GM03348 (cell line): ENCODE measurements around the gene GPX4.

ENCODE experiments used
- DNase-seq: peaks from one replicate; pipeline ENCODE4 v3.0.0; 2012; ENCODE audit warnings: low spot score

Gene GPX4

GRCh38 chr19:1084024-1084868 is 19.5 kb upstream of the GPX4 start:
- DNase-seq = no peak

- DNase-seq = no peak
Measured at GRCh38 chr19:1085053-1085658, 18.6 kb upstream of the GPX4 start.

GRCh38 chr19:1085676-1086442 is 17.9 kb upstream of the GPX4 start:
- DNase-seq = no peak

- DNase-seq = no peak
Measured at GRCh38 chr19:1086613-1087012, 17.2 kb upstream of the GPX4 start.

DNA sequence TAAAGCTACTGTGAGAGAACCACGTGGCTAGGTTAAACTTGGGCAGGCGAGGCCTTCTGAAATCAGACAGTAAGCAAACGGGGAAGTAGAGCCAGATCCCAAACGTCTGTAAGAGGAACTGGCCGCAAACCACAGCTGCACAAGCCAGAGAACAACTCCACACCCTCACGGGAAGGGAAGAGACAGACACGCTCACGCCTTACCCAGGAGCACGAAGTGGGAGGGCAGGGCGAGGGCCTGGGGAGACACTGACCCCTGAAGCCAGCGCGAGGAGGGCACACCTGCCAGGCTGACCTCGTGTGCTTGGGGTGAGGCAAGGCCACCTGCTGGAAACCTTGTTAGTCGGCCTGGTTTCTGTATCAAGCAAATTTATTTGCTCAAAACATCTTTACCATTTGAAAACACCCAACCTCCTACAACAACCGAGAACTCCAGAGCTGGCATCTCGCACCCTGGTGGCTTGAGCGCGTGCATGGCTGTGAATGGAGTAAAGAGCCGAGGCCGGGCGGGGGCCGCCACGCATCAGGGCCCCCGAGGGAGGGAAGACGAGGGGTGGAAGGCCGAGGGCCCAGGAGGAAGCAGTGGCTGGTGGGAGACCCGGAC is 15.9 kb upstream of the GPX4 start:
- no peak for DNase-seq

- no peak for DNase-seq
Measured at GRCh38 chr19:1088416-1089010, 15.3 kb upstream of the GPX4 start.

DNA sequence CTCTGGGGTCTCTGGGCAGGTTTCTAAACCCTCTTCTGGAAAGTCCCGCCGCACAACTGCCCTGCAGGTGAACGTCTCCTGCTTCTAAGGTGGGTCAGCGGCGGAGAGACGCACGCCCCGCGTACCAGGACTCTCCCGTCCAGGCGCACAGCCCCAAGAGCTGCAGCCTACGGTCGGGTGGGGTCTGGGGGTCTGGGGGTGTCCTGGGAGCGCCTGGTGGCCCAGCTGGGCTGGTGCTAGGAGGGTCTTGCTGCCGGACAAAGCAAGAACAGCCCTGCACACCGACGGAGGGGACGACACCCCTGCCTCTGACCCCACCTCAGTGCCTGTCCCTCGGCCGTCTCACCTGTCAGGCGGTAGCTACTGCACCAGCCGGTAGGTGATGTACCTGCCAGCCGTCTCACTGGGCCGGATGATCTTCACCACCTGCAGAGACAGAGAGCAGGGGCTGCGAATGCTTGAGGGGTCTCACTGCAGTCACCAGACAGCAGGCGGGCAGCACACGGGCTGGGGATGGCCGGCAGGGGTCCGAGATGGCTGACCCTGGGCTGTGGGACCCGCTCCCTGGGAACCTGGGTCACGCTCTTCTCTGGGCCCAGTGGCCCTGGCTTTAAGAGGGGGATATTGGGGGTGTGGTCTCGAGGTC is 14.5 kb upstream of the GPX4 start:
- DNase-seq = no peak

GRCh38 chr19:1089891-1090290 is 13.9 kb upstream of the GPX4 start:
- no peak for DNase-seq

DNA sequence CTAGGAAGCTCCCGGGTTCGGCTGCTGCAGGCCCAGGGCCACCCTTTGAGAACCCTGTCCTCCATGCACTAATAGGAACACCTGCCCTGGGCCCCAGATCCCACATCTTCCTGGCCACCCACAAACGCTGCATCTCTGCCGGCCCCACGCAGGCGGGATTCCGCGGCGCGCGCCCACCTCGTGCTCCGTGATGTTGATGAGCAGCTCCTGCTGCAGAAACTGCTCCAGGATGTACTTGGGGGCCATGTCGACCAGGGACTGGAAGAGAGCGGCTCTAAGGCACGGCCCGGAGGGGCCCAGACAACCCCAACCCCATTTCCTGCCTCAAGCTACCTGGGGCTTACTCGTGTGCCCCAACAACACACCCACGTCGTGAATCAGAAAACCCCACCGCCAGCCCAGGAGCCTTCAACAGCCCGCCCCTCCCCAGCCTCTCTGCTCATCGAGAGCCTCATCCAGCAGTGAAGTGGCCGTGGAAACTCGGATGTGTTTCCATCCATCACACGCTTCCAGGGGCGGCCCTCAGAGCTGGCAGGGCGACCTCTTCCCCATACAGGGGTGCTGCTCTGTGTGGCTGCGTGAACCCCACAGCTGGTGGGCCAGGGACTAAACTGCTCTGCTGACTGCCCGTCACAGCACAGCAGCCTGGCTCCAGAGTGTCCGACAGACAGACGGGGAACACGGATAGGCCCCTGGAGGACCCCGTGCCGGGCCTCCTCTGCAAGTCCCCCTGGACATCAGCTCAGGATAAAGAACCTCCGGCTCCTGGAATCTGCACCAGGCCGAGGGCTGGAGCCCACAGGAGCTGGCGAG is 12.9 kb upstream of the GPX4 start:
- DNase-seq = no peak

DNA sequence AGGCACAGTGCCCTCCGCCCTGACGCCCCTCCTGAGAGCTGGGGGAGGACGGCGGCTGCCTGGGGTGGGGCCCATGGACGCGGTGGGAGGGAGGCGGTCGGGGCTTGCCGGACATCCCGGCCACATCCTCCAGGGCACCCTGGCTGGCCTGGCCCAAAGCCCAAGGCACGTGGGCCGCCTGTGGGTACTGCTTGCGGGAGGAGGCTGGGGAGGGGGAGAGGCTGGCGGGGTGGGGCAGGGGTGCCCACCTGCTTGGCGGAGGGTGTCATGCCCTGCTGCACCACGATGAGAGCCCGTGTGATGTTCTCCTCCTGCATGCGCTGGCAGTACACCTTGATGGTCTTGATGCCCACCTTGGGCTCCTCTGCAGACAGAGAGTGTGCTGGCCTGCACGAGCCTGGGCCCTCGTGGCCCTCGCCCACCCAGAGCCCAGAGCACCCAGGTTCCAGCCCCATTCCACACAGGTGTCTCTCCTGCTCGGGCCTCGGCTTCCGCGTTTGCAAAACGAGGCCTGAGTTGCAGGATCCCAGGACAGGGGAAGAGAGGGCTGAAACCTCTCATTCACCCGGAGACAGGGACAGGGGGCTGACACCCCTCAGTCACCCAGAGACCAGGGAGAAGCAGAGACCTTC is 12.1 kb upstream of the GPX4 start:
- no peak for DNase-seq

GRCh38 chr19:1093330-1093729 is 10.5 kb upstream of the GPX4 start:
- DNase-seq = no peak

GRCh38 chr19:1093811-1094553 is 9.8 kb upstream of the GPX4 start:
- DNase-seq = no peak

DNA sequence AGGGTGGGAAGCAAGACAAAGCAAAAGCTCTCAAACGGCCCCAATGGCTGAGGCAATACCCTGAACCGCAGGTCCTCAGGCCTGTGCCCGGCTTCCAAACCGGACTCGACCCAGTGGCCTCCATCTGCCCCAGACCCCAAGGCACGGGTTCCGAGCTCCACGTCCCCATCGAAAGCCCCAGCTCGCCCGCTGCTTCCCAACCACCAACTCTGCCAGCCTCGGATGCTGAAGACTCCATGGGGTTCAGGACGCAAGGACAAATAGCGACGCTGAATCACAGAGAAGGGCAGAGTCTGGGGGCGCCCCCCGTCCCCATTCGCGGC is 9.2 kb upstream of the GPX4 start:
- no peak for DNase-seq

DNA sequence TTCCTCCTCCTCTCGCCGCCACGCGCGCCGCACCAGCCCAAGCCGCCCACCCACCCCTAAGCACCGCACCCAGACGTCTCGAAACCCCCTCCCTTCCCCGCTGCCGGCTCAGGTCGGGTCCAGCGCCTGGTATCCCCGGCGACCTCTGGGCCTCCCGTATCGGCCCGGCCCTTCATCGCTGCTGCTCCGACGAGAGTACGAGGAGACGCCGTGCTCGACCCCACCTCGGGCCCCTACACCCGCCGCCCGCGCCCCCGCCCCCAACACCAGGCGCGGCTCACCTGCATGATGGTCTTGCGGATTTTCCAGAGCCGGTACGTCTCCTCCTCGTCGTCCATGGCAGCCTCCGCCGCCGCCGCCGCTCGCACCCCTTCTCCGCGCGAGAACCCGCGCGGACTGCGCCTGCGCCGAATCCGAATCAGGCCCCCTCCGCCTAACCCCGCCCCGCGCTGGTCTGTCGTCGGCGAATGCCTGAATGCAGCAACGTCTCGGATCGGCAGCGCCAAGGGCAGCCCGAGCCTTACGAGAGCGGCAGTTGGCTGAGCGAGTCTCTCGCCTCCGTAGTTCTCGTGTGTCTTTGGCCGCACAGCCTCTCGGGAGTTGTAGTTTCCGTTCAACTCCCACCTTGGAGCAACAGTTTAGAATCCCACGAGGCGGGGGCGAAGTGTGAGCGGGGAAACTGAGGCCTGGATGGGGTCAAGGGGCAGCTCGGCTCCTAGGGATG is 8.7 kb upstream of the GPX4 start, which contains the start of gene POLR2E:
POLR2E (minus strand) TSS at position 398 of the 724 bp plus-strand sequence; CDS start at position 338, 60 bp downstream.
- peak; percentile 99 for DNase-seq

DNA sequence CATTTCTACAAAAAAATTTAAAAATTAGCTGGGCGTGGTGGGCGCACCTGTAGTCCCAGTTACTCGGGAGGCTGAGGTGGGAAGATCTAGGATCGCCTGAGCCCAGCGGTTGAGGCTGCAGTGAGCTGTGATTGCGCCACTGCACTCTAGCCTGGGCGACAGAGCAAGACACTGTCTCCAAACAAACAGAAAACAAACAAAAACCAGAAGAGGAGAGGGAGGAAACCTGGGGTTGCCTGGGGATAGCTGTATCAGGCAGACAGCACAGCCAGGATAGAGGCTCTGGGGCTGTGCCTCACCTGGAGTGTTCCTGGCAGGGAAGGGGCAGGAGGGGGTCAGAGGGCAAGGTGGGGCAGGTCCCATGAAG is 6.0 kb upstream of the GPX4 start:
- no peak for DNase-seq

- DNase-seq = no peak
Measured at GRCh38 chr19:1098177-1099051, 5.4 kb upstream of the GPX4 start.

DNA sequence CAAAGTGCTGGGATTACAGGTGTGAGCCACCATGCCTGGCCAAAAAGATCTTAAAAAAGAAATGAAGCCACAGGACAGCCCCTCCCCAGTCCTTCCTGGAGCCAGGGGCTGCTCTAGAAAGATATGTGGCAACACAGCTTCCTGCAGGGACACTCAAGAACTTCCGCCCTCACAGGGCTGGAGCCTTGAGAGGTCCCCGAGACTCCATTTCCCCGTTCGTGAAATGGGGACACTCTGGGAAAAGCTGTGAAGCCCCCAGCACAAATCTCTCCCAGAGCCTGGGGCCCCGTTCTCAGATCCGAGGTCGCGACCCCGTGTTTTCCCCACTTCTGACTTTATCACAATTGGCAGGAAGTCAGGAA is 2.5 kb upstream of the GPX4 start:
- no peak for DNase-seq
